ENCODE data around the gene CCL2.
"Not testable (repeated sequence)": the region's sequence is repeated elsewhere in the genome, so short reads cannot be mapped to it uniquely, and the experiment has no call there.

Gene CCL2

DNA sequence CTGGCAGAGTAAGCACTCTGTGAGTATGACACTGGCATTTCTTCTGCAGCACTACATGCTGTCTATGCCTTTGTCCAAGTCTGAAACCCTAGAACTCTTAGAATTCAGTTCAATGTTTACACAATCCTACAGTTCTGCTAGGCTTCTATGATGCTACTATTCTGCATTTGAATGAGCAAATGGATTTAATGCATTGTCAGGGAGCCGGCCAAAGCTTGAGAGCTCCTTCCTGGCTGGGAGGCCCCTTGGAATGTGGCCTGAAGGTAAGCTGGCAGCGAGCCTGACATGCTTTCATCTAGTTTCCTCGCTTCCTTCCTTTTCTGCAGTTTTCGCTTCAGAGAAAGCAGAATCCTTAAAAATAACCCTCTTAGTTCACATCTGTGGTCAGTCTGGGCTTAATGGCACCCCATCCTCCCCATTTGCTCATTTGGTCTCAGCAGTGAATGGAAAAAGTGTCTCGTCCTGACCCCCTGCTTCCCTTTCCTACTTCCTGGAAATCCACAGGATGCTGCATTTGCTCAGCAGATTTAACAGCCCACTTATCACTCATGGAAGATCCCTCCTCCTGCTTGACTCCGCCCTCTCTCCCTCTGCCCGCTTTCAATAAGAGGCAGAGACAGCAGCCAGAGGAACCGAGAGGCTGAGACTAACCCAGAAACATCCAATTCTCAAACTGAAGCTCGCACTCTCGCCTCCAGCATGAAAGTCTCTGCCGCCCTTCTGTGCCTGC, at the start of gene CCL2:
Gene CCL2 (plus strand): TSS at position 635 of the 730 bp plus-strand sequence. CDS start 65 bp downstream, at position 700.
- no peak for DNase-seq

DNA sequence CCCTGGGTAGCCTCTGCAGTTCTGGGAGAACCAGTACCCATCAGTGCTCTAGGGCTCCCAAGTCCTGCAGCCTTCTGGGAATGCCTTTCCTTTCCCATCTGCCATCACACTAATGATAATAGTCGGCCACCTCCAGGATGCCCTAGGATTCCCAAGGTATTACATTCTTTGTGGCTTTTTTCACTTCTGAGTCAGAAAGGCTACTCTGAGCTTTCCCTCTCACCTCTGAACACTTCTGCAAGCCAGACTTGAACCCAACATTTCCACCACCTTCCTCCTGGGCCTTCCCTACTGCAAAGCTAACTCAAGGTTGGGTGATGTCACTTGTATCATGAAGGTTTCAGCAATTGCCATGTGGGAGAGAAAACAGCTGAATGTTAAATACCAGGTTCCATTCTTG, 49.7 kb upstream of the CCL2 start:
- no peak for DNase-seq

DNA sequence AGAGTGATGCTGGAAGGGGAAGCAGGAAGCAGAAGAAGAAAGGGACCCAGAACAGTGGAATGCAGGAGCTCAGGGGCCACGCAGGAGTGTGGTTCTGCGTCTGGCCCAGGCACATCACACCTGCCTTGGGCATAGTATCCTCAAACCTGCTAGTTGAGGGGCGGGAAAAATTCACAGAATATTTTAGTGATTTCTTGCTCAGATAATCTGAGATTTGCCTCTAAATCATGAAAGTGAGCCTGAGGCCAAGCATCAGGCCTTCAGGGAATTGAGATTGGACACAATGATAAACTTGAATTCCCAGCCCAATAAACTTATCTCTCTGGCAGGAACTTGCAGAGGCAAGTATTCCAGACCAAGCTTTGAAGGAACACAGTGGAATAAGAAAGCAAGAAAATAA, 48.5 kb upstream of the CCL2 start:
- no peak for DNase-seq

DNA sequence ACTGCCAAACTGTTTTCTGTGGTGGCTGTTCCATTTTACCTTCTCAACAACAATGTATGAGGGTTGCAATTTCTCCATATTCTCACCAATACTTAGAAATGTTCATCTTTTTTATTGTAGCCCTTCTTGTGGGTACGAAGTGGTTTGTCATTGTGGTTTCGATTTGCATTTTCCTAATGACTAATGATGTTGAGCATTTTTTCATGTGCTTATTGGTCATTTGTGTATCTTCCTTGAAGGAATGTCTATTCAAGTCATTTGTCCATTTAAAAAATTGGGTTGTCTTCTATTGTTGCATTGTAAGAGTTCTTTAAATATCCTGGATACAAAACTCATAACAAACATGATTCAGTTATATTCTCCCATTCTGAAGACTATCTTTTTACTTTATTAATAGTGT, 47.5 kb upstream of the CCL2 start:
- no peak for DNase-seq

DNA sequence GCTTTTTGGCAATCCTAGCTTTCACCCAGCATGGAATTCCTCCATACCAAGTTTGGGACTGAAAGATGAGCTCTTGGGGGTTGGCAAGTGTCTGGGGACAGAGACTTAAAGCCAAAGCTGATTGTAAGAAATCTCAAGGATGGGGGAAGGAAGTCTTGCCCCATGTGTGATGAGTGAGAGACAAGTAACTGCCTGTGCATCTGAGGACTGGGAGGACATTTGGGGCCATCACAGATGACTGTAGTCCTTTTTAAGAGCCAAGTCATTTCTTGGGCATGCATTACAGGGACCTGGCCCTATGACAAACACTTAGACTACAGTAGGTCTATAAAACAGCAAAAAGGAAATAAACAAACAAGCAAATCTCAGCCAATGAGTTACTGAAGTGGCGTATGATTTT, 36.3 kb upstream of the CCL2 start:
- no peak for DNase-seq

DNA sequence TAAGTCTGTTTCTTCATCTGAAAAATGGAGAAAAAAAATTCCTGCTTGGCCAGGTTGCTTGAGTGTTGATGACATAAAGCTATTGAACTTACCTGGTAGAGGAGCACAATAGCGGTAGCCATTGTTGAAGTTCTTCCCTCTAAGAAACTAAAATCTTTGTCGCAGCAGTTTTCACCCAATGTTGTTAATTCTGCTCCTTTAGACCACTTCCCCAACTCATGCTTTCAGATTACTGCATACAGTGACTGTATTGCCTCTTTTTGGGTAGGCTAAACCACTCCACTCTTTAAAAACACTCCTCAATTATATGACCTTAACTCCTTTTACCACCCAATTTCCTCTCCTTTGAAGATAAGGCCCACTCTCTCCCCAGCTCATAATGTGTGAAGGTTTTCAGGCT, 35.7 kb upstream of the CCL2 start:
- no peak for DNase-seq

DNA sequence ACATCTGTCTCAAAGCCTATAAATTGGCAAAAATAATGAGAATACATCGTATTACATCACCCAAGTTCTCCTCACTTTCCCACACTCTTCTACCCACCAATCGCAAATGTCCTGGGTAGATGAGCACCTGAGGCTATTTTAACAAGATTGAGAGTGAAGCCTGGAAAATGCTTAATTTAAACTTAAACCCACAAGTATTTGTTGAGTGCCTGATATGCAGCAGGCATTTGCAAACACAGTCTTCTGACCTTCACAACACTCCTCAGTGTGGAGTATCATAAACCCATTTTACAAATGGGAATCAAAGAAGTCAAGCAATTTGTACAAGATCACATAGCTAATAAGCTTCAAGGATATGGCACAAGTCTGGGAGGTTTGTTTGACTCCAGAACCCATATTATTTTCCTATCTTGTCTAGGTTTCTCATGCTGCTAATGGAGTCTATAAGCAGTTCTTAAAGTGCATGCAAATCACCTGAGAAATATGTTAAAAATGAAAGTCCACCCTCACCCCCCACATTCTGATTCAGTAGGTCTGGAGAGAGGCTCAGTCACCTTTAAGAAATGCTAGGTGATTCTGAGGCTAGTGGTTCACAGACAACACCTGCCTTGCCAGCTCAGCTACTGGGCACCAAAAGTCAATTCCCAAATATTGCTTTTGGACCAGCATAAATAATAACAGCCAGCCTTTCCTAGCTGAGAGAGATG, 34.9 kb upstream of the CCL2 start:
- DNase-seq = no peak

DNA sequence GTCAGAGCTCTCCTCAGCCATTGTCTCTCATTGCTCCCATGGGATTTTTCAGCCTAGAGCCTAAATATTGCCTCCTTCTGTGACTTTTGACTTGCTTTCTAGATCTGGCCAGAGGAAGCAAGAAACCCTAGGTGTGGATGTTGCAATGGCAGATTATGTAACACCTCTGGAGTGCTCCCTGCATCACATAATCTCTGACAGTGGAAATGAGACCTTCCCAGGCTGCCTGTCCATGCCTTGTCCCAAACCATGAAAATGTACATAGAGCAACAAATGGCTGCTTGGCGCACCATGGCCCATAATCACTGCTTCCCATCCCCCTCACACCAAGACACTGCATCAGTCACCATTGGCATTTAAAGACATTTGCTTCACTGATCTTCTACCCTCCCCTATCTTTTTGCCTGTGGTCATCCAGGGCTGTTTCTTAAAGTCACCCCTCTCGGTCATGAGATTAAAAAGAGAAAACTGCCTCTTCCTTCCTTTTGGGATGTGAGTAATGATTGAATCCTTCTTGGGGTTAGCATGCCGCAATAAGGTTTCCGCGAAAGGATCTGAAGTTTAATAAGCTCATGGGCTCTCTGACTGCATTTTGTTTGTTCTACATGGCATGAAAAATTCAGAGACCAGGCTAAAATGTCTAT, 34.2 kb upstream of the CCL2 start:
- no peak for DNase-seq

DNA sequence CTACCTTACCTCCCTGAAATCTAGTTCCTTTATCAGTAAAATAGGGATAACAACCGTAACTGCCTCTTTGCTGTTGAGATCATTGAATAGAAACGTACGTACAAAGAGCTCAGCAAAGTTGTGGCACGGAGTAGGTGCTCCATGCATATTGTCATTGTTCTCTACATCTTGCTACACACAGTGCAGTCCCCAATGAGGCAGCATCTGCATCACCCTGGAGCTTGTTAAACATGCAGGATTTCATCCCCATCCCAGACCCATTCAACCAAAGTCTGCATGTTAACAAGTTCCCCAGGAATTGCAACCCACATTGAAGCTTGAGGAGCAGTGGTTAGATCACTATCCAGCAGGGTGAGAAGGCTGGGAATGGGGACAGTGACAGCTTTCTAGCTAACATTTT, 33.7 kb upstream of the CCL2 start:
- no peak for DNase-seq

DNA sequence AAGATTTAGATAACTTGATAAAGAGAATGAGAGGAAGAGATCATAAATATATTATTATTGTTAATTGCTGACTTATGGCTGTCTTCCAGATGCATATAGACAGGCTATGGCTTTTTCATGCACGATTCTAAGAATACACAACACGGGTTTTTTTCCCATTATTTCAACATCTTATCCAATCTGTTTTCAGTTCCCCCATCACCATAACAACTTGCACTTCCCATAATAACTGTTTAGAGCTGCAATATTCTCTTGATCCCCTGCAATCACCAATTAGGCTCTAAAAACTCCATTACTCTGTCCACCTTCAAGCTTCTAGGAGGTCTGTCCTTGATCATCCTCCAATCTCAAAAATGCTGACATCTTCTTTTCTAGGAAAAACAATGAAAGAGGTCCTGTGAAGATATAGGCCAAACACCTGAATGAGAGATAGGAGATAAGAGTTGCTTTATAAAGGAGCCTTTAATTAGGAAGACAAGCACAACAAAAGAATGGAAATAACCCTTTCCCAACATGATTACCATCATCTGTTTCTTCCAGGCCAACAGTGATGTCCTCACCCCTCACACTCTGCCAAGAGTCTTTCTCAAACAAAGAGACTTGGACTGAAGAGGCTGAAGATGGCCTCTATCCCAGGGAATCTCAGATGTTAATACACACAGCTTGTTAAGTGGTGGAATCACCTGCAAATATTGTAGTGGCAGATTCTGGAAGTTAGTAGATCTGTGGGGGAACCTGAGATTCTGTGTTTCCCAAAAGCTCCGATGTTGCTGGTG, 32.2 kb upstream of the CCL2 start:
- DNase-seq = no peak

DNA sequence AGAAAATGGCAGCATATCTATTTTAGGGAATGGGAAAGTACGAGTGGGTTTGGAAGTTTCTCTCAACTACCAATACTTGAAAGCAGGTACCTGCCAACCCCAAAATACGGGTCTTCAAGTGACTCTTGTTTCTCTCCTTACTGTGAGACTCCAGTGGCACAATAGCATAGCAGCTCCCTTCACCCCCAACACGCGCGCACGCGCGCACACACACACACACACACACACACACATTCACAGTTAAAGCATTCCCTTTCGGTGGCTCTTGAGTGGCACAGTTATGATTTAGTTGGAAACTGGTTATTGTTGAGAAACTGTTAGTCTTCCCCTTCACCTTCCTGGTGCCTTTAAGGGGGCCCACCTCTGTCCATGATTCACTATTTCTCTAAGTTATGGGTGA, 30.0 kb upstream of the CCL2 start:
- no peak for DNase-seq

DNA sequence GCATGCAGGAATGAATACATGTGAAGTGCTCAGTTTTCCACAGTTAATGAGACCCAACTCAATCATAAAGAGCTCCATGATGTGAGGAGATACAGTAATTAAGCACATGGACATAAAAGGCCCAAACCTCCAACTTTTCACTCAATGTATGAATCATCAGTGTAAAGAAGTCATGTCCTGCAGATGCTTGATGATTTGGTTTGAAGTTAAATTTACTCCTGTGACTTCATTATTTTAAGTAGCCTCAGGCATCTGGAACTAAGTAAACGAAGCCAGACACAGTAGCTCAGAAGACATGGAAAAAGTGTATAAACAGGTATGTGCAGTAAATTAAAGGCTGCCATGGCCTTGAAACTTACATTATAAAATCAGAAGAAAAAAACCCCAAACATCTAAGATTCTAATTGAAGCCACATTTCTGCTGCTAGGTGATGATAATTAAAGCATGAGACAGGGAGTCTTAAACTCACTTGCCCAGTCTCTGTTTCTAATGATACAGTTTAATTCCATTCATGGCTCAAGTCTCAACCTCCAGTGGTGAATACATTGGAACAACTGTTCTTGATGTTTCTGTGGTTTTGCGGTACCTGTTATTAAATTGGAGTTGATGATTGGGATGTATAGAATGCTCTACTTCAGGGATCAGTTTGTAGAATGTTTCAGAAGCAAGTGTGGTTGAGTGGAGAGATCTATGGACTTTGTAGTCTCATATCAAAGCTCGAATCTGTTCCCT, 28.9 kb upstream of the CCL2 start:
- no peak for DNase-seq

DNA sequence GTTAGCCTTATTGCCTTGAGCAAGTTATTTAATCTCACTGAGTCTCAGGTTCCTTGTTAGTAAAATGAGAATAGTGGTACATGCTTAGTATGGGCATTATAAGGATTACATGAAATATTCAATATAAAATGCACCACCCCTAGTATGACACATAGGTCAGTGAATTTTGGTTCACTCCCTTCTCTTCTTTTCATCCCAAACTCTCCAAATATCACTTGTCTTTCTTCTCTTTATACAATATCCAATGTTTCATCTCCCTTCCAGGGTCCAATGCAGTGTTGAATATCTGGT, 28.4 kb upstream of the CCL2 start:
- DNase-seq = no peak

DNA sequence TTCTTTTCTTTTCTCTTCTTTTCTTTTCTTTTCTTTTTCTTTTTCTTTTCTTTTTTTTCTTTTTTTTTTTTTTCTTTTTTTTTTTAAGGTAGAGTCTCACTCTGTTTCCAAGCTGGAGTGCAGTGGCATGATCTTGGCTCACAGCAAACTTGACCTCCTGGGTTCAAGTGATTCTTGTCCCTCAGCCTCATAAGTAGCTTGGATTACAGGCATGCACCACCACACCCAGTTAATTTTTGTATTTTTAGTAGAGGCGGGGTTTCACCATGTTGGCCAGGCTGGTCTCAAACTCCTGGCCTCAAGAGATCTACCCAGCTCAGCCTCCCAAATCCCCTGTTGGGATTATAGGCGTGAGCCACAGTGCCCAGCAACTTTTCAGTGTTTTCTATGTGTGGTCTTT, 27.8 kb upstream of the CCL2 start:
- not testable (repeated sequence) for DNase-seq

DNA sequence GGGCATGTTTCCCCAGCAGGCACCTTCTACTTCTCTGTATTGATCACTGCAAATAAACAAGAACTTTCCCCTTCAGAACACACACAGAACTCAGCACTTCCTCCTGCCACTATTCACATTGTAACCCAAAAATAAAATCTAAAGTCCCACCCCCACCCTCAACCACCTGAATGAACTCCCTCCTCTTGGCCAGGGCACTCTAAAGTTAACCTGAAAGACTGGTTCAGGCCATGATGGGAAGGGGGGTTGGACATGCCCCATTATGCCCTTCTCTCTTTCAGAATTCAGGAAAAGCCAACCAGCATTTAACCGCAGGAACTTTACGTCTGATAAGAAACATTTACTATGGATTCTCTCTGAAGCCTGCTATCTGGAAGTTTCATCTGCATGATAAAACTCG, 27.4 kb upstream of the CCL2 start:
- DNase-seq = no peak

DNA sequence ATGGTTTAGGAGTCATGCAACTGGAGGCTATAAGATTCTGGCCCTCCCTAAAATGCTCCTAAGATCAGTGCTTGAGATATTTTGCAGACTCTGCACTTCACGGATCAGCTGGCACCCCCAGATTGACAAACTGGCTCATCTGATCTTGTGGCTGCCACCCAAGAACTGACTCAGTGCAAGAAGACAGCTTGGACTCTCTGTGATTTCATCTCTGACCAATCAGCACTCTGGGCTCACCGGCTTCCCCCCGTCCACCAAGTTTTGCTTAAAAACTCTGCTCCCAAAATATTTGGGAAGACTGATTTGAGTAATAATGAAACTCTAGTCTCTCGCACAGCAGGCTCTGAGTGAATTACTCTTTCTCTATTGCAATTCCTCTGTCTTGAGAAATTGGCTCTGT, 26.3 kb upstream of the CCL2 start:
- DNase-seq = no peak

DNA sequence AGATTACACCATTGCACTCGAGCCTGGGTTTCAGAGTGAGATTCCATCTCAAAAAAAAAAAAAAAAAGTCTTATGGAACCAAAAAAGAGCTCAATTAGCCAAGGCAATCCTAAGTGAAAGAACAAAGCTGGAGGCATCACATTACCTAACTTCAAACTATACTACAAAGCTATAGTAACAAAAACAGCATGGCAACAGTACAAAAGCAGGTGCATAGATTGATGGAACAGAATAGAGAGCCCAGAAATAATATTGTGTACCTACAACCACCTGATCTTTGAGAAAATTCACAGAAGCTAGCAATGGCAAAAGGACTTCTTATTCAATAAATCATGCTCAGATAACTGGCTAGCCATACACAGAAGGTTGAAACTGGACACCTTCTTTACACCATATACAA, 24.7 kb upstream of the CCL2 start:
- no peak for DNase-seq

DNA sequence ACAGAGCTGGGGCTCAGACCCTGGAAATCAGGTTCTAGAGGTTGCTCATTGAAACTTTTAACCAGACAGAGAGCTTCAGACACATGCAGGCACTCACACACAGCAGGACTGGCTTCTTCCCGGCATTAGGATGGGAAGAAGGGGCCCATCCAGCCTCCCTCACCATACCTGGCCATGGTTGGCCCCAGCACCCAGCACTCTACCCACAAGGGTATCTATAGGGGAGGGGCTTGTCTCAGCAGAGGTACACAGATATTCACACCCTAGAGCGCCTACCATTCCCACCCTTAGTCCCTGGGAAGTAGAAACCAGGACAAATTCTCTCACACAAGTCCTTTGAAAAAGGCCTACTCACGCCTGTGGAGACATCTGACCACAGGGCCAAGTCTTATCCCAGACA, 20.5 kb upstream of the CCL2 start:
- DNase-seq = no peak

DNA sequence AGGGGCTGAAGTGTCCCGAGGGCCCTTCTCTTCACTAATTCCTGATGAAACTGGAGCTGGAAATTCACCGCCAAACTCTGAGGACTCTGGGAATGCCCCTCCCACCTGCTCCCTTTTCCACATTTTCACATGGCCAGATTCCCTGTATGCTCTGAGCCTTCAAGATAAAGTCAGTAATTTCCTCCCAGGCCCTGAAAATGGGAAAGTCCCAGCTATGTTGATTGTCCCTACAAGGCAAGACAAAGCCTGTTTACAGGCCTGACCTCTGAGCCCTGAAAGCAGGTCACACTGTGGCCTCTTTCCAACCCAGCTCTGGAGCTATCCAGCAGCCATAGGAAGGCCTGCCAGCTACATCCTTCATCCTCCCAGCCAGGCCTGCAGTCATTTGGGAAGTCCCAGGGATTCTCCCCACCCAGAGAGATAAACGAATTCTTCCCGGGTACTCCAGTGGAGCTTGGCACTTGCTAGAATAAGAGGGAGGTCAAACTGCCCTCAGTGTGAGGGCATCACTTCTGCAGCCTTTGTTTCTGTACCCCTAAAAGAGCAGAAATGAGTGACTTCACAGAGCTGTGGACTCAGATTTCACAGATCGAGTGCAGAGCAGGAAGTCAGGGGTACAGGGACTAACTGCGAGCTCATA, 19.6 kb upstream of the CCL2 start:
- DNase-seq = no peak

DNA sequence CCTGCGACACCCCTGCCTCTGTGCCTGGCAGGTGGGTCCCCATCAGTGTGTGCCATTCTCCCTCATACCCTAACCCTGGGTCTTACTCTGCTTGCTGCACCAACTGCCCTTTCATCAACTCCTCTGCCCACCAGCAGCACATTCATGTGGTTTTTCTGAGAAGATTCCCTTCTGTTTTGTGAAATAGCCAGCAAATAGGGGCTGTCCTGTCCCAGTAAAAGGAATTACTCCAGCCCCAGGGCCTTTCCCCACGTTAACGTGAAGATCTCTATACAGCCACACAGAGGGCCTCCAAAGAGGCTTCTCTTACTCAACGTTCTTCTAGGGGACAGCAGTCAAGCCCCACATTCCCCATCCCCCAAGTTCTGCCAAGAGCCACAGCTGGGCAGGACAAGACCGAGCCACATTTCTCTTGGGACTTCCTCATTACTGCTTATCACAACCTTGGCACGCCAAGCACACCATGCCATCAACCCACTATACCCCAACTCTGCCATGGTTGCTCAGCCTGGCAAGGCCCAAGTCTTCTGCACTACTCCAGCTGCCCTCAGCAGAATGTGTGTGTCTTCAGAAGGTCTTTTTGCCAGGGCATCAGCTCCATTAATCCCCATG, 18.7 kb upstream of the CCL2 start:
- DNase-seq = no peak

DNA sequence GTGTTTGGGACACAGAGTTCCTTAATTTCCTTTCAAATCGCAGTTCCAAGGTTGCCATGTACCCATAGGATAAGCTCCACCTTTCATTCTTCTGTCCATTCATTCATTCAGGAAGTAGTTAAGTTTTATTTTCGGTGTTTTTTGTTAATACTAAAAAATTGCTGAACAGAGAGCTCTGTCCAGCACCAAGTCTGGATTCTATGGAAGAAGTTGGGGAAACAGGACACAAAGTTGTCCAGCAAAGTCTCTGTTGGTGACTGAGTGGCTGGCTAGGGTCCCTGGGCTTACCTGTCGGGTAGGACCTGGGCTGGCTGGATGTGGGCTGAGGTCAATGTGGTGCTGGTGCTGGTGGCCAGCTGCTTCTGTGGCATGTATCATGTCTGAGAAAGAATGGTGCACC, 17.6 kb upstream of the CCL2 start:
- no peak for DNase-seq

DNA sequence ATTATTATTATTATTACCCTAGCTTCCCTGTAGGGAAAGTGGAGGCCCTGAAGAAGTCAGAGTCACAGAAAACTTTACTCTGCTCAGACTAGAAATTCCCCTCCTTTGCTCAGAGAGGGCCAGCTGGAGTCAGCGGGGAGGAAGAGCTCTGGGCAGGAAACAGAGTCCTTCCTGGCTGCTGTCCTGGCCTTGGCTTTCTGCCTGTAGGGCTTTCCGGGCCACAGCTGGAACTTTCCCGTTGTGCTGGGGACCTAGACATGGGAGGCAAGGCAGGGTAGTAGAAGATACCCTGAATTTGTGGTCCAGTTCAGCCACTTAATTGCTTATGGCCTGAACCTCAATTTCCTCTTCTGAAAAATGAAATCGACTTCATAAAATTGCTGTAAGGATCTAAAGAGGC, 14.0 kb upstream of the CCL2 start:
- no peak for DNase-seq

All from activated gamma-delta T cell treated with Interleukin-2 at 50 U/mL for 16 hours (primary cell).